ENCODE results near the gene TNFAIP8L1.

TNFAIP8L1 gene

GRCh38 chr19:4669723-4670480 is 30.6 kb downstream of the TNFAIP8L1 start, which contains the start of gene MYDGF:
Gene MYDGF (minus strand): TSS chr19:4670342. CDS start chr19:4670334, 8 bp downstream.
- Histone ChIP-seq H2BK15ac (ENCODE audit: low read depth, poor library complexity, severe bottlenecking) (peak within 1 kb of the TSS; percentile 9), H3K18ac (ENCODE audit: low read depth in 1 of 2, low read length in 2 of 2) (peak within 1 kb of the TSS; percentile 86 to 99), H3K14ac (ENCODE audit: low read length in 2 of 2) (peak within 1 kb of the TSS in 1 of 2 experiments; percentile 100), H4K91ac (ENCODE audit: low read length) (peak within 1 kb of the TSS; percentile 99), H3K36me3 (ENCODE audit: control insufficient read depth in 1 of 2, insufficient read depth in 2 of 2, low read depth in 1 of 2, low read length in 2 of 2) (peaks cover 29 to 39% of the 10 kb centered on the region in 2 experiments), H2AK5ac (ENCODE audit: low read length, severe bottlenecking) (peak within 1 kb of the TSS; percentile 47), H4K8ac (ENCODE audit: low read length) (peak within 1 kb of the TSS; percentile 96), H2BK120ac (ENCODE audit: low read depth, low read length) (peak within 1 kb of the TSS; percentile 84), H3K23ac (ENCODE audit: low read length in 2 of 2) (peak within 1 kb of the TSS in 1 of 2 experiments; percentile 96), H3K79me1 (replicated peaks; ENCODE audit: low read length, poor library complexity, severe bottlenecking) (peaks cover 17% of the 10 kb centered on the region), H3K4ac (ENCODE audit: low read depth in 1 of 2, low read length in 2 of 2) (peak within 1 kb of the TSS in 1 of 2 experiments; percentile 98), H2AFZ (ENCODE audit: low read depth, low read length) (peak within 1 kb of the TSS; percentile 47), H2BK5ac (ENCODE audit: low read depth, low read length, poor library complexity, severe bottlenecking) (no peak within 1 kb of the TSS), H3K27ac (ENCODE audit: low read length, poor library complexity, severe bottlenecking) (peak within 1 kb of the TSS; percentile 65), H3K9me3 (ENCODE audit: control insufficient read depth, low read length) (no peaks in the 10 kb centered on the region), H3K4me3 (ENCODE audit: insufficient read depth in 1 of 2, low read depth in 1 of 2, low read length in 2 of 2) (peak within 1 kb of the TSS; percentile 97 to 98), H3K4me1 (ENCODE audit: control insufficient read depth, insufficient read depth, low read depth, low read length) (peaks cover 19% of the 10 kb centered on the region), H2BK12ac (ENCODE audit: low read length in 2 of 2) (no peak within 1 kb of the TSS), H3K27me3 (ENCODE audit: control insufficient read depth in 1 of 2, insufficient read depth in 1 of 2, low read length in 2 of 2) (no peaks in the 10 kb centered on the region), H3K9ac (ENCODE audit: low read length) (peak within 1 kb of the TSS; percentile 96), H3K4me2 (ENCODE audit: low read length, poor library complexity, severe bottlenecking) (peak within 1 kb of the TSS; percentile 76)
- DNase-seq = peak; percentile 90
- 1% methylated on average over 70 of the region's 75 CpGs for WGBS

GRCh38 chr19:4671185-4671851 is 32.0 kb downstream of the TNFAIP8L1 start:
- Histone ChIP-seq H2AK5ac (ENCODE audit: low read length, severe bottlenecking) (no peak overlapping the region), H3K23ac (ENCODE audit: low read length in 2 of 2) (no peak overlapping the region), H4K91ac (ENCODE audit: low read length) (no peak overlapping the region), H3K18ac (ENCODE audit: low read depth in 1 of 2, low read length in 2 of 2) (no peak overlapping the region), H4K8ac (ENCODE audit: low read length) (no peak overlapping the region), H3K4me2 (ENCODE audit: low read length, poor library complexity, severe bottlenecking) (peak overlapping the region; percentile 24), H2AFZ (ENCODE audit: low read depth, low read length) (no peak overlapping the region), H2BK12ac (ENCODE audit: low read length in 2 of 2) (no peak overlapping the region), H3K4me3 (ENCODE audit: insufficient read depth in 1 of 2, low read depth in 1 of 2, low read length in 2 of 2) (no peak overlapping the region), H3K4ac (ENCODE audit: low read depth in 1 of 2, low read length in 2 of 2) (no peak overlapping the region), H2BK5ac (ENCODE audit: low read depth, low read length, poor library complexity, severe bottlenecking) (peak overlapping the region; percentile 39), H3K36me3 (ENCODE audit: control insufficient read depth in 1 of 2, insufficient read depth in 2 of 2, low read depth in 1 of 2, low read length in 2 of 2) (peaks cover 24 to 37% of the 10 kb centered on the region in 2 experiments), H3K79me1 (replicated peaks; ENCODE audit: low read length, poor library complexity, severe bottlenecking) (peaks cover 13% of the 10 kb centered on the region), H3K27ac (ENCODE audit: low read length, poor library complexity, severe bottlenecking) (peak overlapping the region; percentile 65), H3K14ac (ENCODE audit: low read length in 2 of 2) (no peak overlapping the region), H2BK120ac (ENCODE audit: low read depth, low read length) (no peak overlapping the region), H2BK15ac (ENCODE audit: low read depth, poor library complexity, severe bottlenecking) (no peak overlapping the region), H3K4me1 (ENCODE audit: control insufficient read depth, insufficient read depth, low read depth, low read length) (peaks cover 26% of the 10 kb centered on the region), H3K9ac (ENCODE audit: low read length) (no peak overlapping the region), H3K27me3 (ENCODE audit: control insufficient read depth in 1 of 2, insufficient read depth in 1 of 2, low read length in 2 of 2) (no peaks in the 10 kb centered on the region), H3K9me3 (ENCODE audit: control insufficient read depth, low read length) (no peaks in the 10 kb centered on the region)
- DNase-seq = no peak
- 85% methylated on average over 6 of the region's 10 CpGs for WGBS

- WGBS = 91% methylated on average over 2 of the region's 4 CpGs
- Histone ChIP-seq H2BK5ac (ENCODE audit: low read depth, low read length, poor library complexity, severe bottlenecking) (no peak overlapping the region), H3K4me3 (ENCODE audit: insufficient read depth in 1 of 2, low read depth in 1 of 2, low read length in 2 of 2) (no peak overlapping the region)
Observed at GRCh38 chr19:4673216-4673615, 33.9 kb downstream of the TNFAIP8L1 start.

GRCh38 chr19:4673726-4674125 is 34.4 kb downstream of the TNFAIP8L1 start:
- H2BK12ac ChIP-seq (ENCODE audit: low read length in 2 of 2) = no peak overlapping the region
- no peak overlapping the region for H3K18ac ChIP-seq (ENCODE audit: low read depth in 1 of 2, low read length in 2 of 2)
- H3K27me3 ChIP-seq (ENCODE audit: control insufficient read depth in 1 of 2, insufficient read depth in 1 of 2, low read length in 2 of 2) = no peaks in the 10 kb centered on the region
- no peak overlapping the region for H3K14ac ChIP-seq (ENCODE audit: low read length in 2 of 2)
- H3K4me3 ChIP-seq (ENCODE audit: insufficient read depth in 1 of 2, low read depth in 1 of 2, low read length in 2 of 2) = no peak overlapping the region
- no peaks in the 10 kb centered on the region for H3K9me3 ChIP-seq (ENCODE audit: control insufficient read depth, low read length)
- no peak overlapping the region for H3K23ac ChIP-seq (ENCODE audit: low read length in 2 of 2)
- WGBS = 90% methylated on average over 4 of the region's 4 CpGs
- H3K4me2 ChIP-seq (ENCODE audit: low read length, poor library complexity, severe bottlenecking) = no peak overlapping the region
- H2BK120ac ChIP-seq (ENCODE audit: low read depth, low read length) = no peak overlapping the region
- no peak overlapping the region for H3K4ac ChIP-seq (ENCODE audit: low read depth in 1 of 2, low read length in 2 of 2)
- peaks cover 14% of the 10 kb centered on the region for H3K79me1 ChIP-seq (replicated peaks; ENCODE audit: low read length, poor library complexity, severe bottlenecking)
- no peak for DNase-seq
- no peak overlapping the region for H3K9ac ChIP-seq (ENCODE audit: low read length)
- no peak overlapping the region for H4K8ac ChIP-seq (ENCODE audit: low read length)
- no peak overlapping the region for H2AK5ac ChIP-seq (ENCODE audit: low read length, severe bottlenecking)
- no peak overlapping the region for H4K91ac ChIP-seq (ENCODE audit: low read length)
- no peak overlapping the region for H2AFZ ChIP-seq (ENCODE audit: low read depth, low read length)
- peaks cover 27 to 40% of the 10 kb centered on the region in 2 experiments for H3K36me3 ChIP-seq (ENCODE audit: control insufficient read depth in 1 of 2, insufficient read depth in 2 of 2, low read depth in 1 of 2, low read length in 2 of 2)
- no peak overlapping the region for H2BK5ac ChIP-seq (ENCODE audit: low read depth, low read length, poor library complexity, severe bottlenecking)
- H2BK15ac ChIP-seq (ENCODE audit: low read depth, poor library complexity, severe bottlenecking) = no peak overlapping the region
- H3K4me1 ChIP-seq (ENCODE audit: control insufficient read depth, insufficient read depth, low read depth, low read length) = peaks cover 24% of the 10 kb centered on the region
- no peak overlapping the region for H3K27ac ChIP-seq (ENCODE audit: low read length, poor library complexity, severe bottlenecking)

More at GRCh38 chr19:4673216-4673615, 33.9 kb downstream of the TNFAIP8L1 start:
- DNase-seq = no peak
- H3K4me2 ChIP-seq (ENCODE audit: low read length, poor library complexity, severe bottlenecking) = no peak overlapping the region
- H3K4ac ChIP-seq (ENCODE audit: low read depth in 1 of 2, low read length in 2 of 2) = no peak overlapping the region
- H2AK5ac ChIP-seq (ENCODE audit: low read length, severe bottlenecking) = no peak overlapping the region
- H3K18ac ChIP-seq (ENCODE audit: low read depth in 1 of 2, low read length in 2 of 2) = no peak overlapping the region
- H4K91ac ChIP-seq (ENCODE audit: low read length) = no peak overlapping the region
- no peak overlapping the region for H2BK120ac ChIP-seq (ENCODE audit: low read depth, low read length)
- H4K8ac ChIP-seq (ENCODE audit: low read length) = no peak overlapping the region
- H3K4me1 ChIP-seq (ENCODE audit: control insufficient read depth, insufficient read depth, low read depth, low read length) = peaks cover 26% of the 10 kb centered on the region
- H3K23ac ChIP-seq (ENCODE audit: low read length in 2 of 2) = no peak overlapping the region
- H3K36me3 ChIP-seq (ENCODE audit: control insufficient read depth in 1 of 2, insufficient read depth in 2 of 2, low read depth in 1 of 2, low read length in 2 of 2) = peaks cover 26 to 40% of the 10 kb centered on the region in 2 experiments
- no peaks in the 10 kb centered on the region for H3K27me3 ChIP-seq (ENCODE audit: control insufficient read depth in 1 of 2, insufficient read depth in 1 of 2, low read length in 2 of 2)
- H2AFZ ChIP-seq (ENCODE audit: low read depth, low read length) = no peak overlapping the region
- peaks cover 12% of the 10 kb centered on the region for H3K79me1 ChIP-seq (replicated peaks; ENCODE audit: low read length, poor library complexity, severe bottlenecking)
- H3K14ac ChIP-seq (ENCODE audit: low read length in 2 of 2) = no peak overlapping the region
- H2BK15ac ChIP-seq (ENCODE audit: low read depth, poor library complexity, severe bottlenecking) = no peak overlapping the region
- H3K9me3 ChIP-seq (ENCODE audit: control insufficient read depth, low read length) = no peaks in the 10 kb centered on the region
- no peak overlapping the region for H3K27ac ChIP-seq (ENCODE audit: low read length, poor library complexity, severe bottlenecking)
- no peak overlapping the region for H2BK12ac ChIP-seq (ENCODE audit: low read length in 2 of 2)
- no peak overlapping the region for H3K9ac ChIP-seq (ENCODE audit: low read length)
